Prostate gland (tissue), 2 donors: ENCODE measurements around the gene NAA50.

Experiments
- POLR2A ChIP-seq: fragments of 450-650 bp; IDR thresholded peaks from one replicate; pipeline ENCODE4 v1.6.1; 2016; ENCODE audit warnings: antibody characterized with exemption, mild to moderate bottlenecking
- POLR2AphosphoS5 ChIP-seq: sonication (generic); formaldehyde crosslinking; IDR thresholded peaks from one replicate; pipeline ENCODE4 v1.6.1; 2017; ENCODE audit warnings: antibody characterized with exemption
- TF ChIP-seq, protein P1 (sequence below), 4 experiments: fragments of 200-600 bp in 2 of 4; fragments of 450-650 bp in 2 of 4; sonication (generic) in 2 of 4; IDR thresholded peaks; 1 replicate in 3 of 4; 2 replicates in 1 of 4; pipeline ENCODE4 v1.5.1; 2016 to 2019; ENCODE audit warnings: antibody characterized with exemption in 4 of 4, mild to moderate bottlenecking in 2 of 4, moderate library complexity in 2 of 4

DNA sequence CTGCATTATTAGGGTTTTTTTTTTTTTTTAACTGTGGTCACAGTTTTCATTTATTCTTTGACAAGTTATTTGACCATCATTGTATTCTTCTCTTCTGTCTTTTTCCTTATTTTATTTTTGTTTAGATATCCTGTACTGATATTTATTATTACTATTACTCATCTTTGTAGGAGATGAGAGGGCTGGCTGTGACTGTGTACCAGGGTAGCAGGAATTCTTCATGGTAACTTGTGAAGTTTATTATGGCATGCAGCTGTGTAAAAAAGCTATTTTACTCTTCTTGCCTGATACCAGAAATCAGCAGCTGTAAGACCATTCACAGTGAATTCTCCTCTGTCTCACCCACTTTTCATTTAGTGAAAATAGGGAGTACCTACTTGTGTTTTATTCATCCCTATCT is 45.3 kb upstream of the NAA50 start:
- TF ChIP-seq POLR2A (no peak), POLR2AphosphoS5 (no peak)
- TF ChIP-seq, protein P1, sequence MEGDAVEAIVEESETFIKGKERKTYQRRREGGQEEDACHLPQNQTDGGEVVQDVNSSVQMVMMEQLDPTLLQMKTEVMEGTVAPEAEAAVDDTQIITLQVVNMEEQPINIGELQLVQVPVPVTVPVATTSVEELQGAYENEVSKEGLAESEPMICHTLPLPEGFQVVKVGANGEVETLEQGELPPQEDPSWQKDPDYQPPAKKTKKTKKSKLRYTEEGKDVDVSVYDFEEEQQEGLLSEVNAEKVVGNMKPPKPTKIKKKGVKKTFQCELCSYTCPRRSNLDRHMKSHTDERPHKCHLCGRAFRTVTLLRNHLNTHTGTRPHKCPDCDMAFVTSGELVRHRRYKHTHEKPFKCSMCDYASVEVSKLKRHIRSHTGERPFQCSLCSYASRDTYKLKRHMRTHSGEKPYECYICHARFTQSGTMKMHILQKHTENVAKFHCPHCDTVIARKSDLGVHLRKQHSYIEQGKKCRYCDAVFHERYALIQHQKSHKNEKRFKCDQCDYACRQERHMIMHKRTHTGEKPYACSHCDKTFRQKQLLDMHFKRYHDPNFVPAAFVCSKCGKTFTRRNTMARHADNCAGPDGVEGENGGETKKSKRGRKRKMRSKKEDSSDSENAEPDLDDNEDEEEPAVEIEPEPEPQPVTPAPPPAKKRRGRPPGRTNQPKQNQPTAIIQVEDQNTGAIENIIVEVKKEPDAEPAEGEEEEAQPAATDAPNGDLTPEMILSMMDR (IDR thresholded peaks at IDR 0.05), result no peak
